Fibroblast of the aortic adventitia (primary cell): ENCODE data around the gene ACSL3. TPM values are rescaled to one million over a fixed set of nuclear protein-coding genes. Genes with fewer than 3 reads are reported as not detected.

Experiments used
- DNase-seq: peaks from one replicate; pipeline ENCODE4 v3.0.0-alpha.2; 2010; ENCODE audit warnings: low read depth
- H3K4me3 ChIP-seq: 2 replicates; pipeline ENCODE4 v1.5.1; 2011; ENCODE audit warnings: low read depth, mild to moderate bottlenecking, control low read depth, low read length, moderate library complexity
- total RNA-seq: library from RNA; depleted of rRNA; stranded (reverse); fragments of >200 nt; gene quantifications from 2 replicates; pipeline ENCODE4 v1.2.3, GENCODE V29; 2012; ENCODE audit warnings: low replicate concordance
- TF ChIP-seq, protein P1 (sequence below): IDR thresholded peaks from 2 replicates; pipeline ENCODE4 v1.5.1; 2011; ENCODE audit warnings: mild to moderate bottlenecking, low read length, control low read depth, inconsistent platforms; ENCODE audit not compliant: insufficient read depth

ACSL3 gene
- total RNA-seq, 1 donor: 88.5 TPM

DNA sequence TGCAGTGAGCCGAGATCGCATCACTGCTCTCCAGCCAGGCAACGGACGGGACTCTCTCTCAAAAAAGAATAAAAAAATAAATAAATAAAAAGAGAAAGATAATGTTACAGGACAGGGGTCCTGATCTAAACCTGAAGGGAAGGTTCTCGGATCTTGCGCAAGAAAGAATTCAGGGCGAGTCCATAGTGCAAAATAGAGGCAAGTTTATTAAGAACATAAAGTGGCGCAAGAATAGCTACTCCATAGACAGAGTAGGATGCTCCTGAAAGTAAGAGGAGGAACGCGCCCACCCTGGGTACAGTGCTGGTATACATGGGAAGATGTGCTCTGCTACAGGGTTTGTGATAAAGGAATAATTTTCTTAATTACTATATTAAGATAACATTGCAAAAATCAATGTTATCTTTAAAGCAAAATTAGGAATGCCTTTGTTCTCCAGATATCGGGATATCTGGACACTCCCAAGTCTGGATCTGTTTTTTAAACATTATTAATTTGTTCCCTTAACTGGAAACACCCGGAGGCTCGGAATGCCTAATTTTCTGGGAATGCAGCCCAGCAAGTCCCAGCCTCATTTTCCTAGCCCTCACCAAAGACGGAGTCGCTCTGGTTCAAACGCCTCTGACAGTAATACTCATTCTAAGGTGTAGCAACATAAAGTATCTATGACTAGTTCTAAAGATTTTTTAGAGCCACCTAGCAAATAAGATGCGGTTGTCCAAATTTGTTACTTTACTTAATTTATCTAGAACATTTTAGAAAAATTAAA is 38.8 kb downstream of the ACSL3 start:
- H3K4me3 ChIP-seq: no peak overlapping the region
- DNase-seq: peak; percentile 29
- TF ChIP-seq, protein P1, sequence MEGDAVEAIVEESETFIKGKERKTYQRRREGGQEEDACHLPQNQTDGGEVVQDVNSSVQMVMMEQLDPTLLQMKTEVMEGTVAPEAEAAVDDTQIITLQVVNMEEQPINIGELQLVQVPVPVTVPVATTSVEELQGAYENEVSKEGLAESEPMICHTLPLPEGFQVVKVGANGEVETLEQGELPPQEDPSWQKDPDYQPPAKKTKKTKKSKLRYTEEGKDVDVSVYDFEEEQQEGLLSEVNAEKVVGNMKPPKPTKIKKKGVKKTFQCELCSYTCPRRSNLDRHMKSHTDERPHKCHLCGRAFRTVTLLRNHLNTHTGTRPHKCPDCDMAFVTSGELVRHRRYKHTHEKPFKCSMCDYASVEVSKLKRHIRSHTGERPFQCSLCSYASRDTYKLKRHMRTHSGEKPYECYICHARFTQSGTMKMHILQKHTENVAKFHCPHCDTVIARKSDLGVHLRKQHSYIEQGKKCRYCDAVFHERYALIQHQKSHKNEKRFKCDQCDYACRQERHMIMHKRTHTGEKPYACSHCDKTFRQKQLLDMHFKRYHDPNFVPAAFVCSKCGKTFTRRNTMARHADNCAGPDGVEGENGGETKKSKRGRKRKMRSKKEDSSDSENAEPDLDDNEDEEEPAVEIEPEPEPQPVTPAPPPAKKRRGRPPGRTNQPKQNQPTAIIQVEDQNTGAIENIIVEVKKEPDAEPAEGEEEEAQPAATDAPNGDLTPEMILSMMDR: no peak

DNA sequence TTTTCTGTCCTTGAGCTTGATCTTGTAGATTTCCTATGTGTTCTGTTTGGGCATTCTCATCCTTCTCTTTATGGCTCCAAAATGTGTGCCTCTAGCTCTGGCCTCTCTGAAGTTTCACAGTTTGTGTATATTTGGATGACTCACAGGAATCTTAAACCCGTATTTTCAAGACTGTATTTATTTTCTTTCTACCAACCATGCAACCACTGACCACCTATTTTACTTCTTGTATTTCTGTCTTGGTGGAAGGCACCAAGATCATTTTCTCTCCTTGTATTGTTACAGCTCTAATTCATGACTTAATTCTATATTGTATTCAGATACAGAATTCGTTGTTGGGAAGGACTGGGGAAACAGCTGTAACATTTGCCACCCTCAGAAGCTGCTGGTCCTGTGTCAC is 39.5 kb downstream of the ACSL3 start:
- TF ChIP-seq, protein P1: no peak
- H3K4me3 ChIP-seq: no peak overlapping the region
- peak; percentile 42 for DNase-seq

- DNase-seq: no peak
- H3K4me3 ChIP-seq: no peak overlapping the region
- TF ChIP-seq, protein P1: no peak
Measured at GRCh38 chr2:222902660-222903059, 41.8 kb downstream of the ACSL3 start.

- TF ChIP-seq, protein P1: peak; percentile 69
- no peak overlapping the region for H3K4me3 ChIP-seq
- DNase-seq: peak; percentile 78
Measured at GRCh38 chr2:222903234-222904220, 42.7 kb downstream of the ACSL3 start.

DNA sequence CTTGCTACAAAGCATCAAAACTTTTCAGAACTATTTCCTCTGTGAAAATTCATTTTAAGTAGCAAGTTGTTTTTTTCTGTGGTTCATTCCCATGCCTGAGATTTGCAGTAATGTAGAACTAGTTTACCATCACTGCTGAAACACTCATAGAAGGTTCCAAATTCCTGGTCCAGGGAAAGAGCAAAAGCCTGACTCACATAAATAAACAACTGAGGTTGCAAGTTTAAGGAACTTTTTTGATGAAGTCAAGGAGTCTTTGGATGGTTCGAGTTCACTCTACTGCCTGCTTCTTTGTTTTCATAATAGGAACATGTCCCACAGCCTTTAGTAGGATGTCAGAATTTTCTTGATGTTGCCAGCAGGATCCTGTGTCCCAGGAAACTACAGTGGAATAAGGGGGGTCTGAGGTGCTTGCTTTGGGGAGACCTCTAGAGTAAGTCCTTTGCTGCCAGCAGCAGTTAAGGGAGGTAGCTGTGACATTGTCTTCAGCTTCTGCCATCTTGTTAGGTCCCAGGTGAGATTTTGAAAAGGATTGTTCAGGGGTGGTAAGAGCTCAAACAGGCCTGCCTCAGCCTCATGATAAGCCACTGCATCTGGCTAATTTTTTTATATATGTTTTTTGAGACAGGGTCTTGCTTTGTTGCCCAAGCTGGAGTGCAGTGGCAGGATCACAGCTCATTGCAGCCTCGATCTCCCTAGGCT is 43.9 kb downstream of the ACSL3 start:
- TF ChIP-seq, protein P1: no peak
- peak; percentile 88 for DNase-seq
- no peak overlapping the region for H3K4me3 ChIP-seq

DNA sequence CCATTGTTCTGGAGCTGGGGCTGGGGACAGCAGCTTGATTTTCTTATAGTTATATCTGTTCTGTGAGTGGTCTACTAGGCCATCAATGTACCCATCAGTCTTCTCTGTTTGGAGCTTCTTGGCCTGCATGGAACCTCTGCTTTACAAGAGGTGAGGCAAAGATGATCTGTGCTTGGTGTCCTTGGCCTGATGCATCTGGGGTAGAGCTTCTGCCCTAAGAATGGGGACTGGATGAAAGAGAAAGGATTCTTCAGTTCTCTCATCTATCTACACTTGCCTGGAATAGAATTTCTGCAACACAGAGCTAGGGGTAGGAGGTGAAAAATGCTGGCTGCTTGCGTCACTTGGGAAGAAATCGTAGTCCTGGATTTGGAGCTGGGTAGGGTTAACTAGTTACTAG is 46.2 kb downstream of the ACSL3 start:
- H3K4me3 ChIP-seq: no peak overlapping the region
- TF ChIP-seq, protein P1: no peak
- DNase-seq: no peak
